Smooth muscle cell (in vitro differentiated cells): ENCODE data around the gene RXRG. TPM values are rescaled to one million over a fixed set of nuclear protein-coding genes. Genes with fewer than 3 reads are reported as not detected.

Source experiments
- DNase-seq: peaks from one replicate; lab custom pipeline; 2025; ENCODE audit not compliant: unreplicated experiment; lab: John Stamatoyannopoulos, UW
- H2AFZ ChIP-seq: fragments of 200-600 bp; sonication (generic); 2 replicates; pipeline ENCODE4 v1.6.0; 2016; ENCODE audit warnings: antibody characterized with exemption, low read depth, mild to moderate bottlenecking
- H3F3A ChIP-seq: fragments of 200-600 bp; sonication (generic); 2 replicates; pipeline ENCODE4 v1.6.0; 2017; ENCODE audit warnings: antibody characterized with exemption, low read depth
- H3K27ac ChIP-seq: fragments of 200-600 bp; sonication (generic); 2 replicates; pipeline ENCODE4 v1.5.1; 2016; ENCODE audit warnings: low read depth, mild to moderate bottlenecking
- H3K27me3 ChIP-seq: fragments of 200-600 bp; sonication (generic); 2 replicates; pipeline ENCODE4 v1.6.1; 2016; ENCODE audit warnings: low read depth, mild to moderate bottlenecking
- H3K36me3 ChIP-seq: fragments of 200-600 bp; sonication (generic); 2 replicates; pipeline ENCODE4 v1.5.1; 2016; ENCODE audit warnings: low read depth
- H3K4me1 ChIP-seq: fragments of 200-600 bp; sonication (generic); 2 replicates; pipeline ENCODE4 v1.5.1; 2016; ENCODE audit warnings: low read depth
- H3K4me2 ChIP-seq: fragments of 200-600 bp; sonication (generic); 2 replicates; pipeline ENCODE4 v1.6.0; 2016; ENCODE audit warnings: mild to moderate bottlenecking
- H3K4me3 ChIP-seq: fragments of 200-600 bp; sonication (generic); 2 replicates; pipeline ENCODE4 v1.5.1; 2016; ENCODE audit warnings: mild to moderate bottlenecking
- H3K79me2 ChIP-seq: fragments of 200-600 bp; sonication (generic); 2 replicates; pipeline ENCODE4 v1.6.0; 2016; ENCODE audit warnings: low read depth, mild to moderate bottlenecking
- H3K9ac ChIP-seq: fragments of 200-600 bp; sonication (generic); 2 replicates; pipeline ENCODE4 v1.6.0; 2016; ENCODE audit warnings: low read depth
- H3K9me3 ChIP-seq: fragments of 200-600 bp; sonication (generic); replicated peaks from 2 replicates; pipeline ENCODE4 v1.5.1; 2016; ENCODE audit warnings: low read depth
- H4K20me1 ChIP-seq: fragments of 200-600 bp; sonication (generic); 2 replicates; pipeline ENCODE4 v1.6.0; 2016; ENCODE audit warnings: low read depth
- CTCF ChIP-seq: fragments of 200-600 bp; sonication (generic); IDR thresholded peaks from 2 replicates; pipeline ENCODE4 v1.5.1; 2017; ENCODE audit warnings: borderline replicate concordance, mild to moderate bottlenecking, antibody characterized with exemption; ENCODE audit not compliant: insufficient read depth, poor library complexity, severe bottlenecking
- WGBS: methylation state at CpG from one replicate; pipeline ENCODE4 v1.1.7; 2016; ENCODE audit warnings: low lambda C conversion rate; 5-methylcytosine and 5-hydroxymethylcytosine counted together
- polyA plus RNA-seq: library from polyadenylated mRNA; unstranded; fragments of >200 nt; fragmentation: Nextera tagmentation; extraction: Ambion mirVana; gene quantifications from 2 replicates; pipeline ENCODE4 v1.2.1, GENCODE V29; 2016
- total RNA-seq: library from RNA; depleted of rRNA; stranded (reverse); fragments of >200 nt; gene quantifications from 2 replicates; pipeline ENCODE4 v1.2.3, GENCODE V29; 2014

RXRG gene
- total and polyA plus RNA-seq, 2 experiments from 2014 or later = 0.13 TPM; not detected in 1

GRCh38 chr1:165376041-165376810 is 68.7 kb downstream of the RXRG start:
- no peaks in the 10 kb centered on the region for H3K79me2 ChIP-seq
- no peaks in the 10 kb centered on the region for H4K20me1 ChIP-seq
- peaks cover 4% of the 10 kb centered on the region for H3K27me3 ChIP-seq
- no peaks in the 10 kb centered on the region for H3K36me3 ChIP-seq
- WGBS = 1% methylated on average over 38 of the region's 46 CpGs
- peak overlapping the region; percentile 22 for H3K9ac ChIP-seq
- H3K4me2 ChIP-seq = peak overlapping the region; percentile 96
- H2AFZ ChIP-seq = peak overlapping the region; percentile 94
- no peak for TF ChIP-seq CTCF
- H3K4me3 ChIP-seq = peak overlapping the region; percentile 50
- H3K4me1 ChIP-seq = peaks cover 10% of the 10 kb centered on the region
- H3K9me3 ChIP-seq = no peaks in the 10 kb centered on the region
- H3K27ac ChIP-seq = no peak overlapping the region
- H3F3A ChIP-seq = no peaks in the 10 kb centered on the region
- DNase-seq = peak; percentile 61

- Histone ChIP-seq H3K4me3 (peak overlapping the region; percentile 50), H2AFZ (peak overlapping the region; percentile 94), H3K4me1 (peaks cover 10% of the 10 kb centered on the region), H3K27me3 (peaks cover 4% of the 10 kb centered on the region), H3K4me2 (peak overlapping the region; percentile 96), H3K9ac (peak overlapping the region; percentile 22), H3K36me3 (no peaks in the 10 kb centered on the region), H3K79me2 (no peaks in the 10 kb centered on the region), H3F3A (no peaks in the 10 kb centered on the region), H3K9me3 (no peaks in the 10 kb centered on the region), H4K20me1 (no peaks in the 10 kb centered on the region), H3K27ac (no peak overlapping the region)
- TF ChIP-seq CTCF = no peak
- DNase-seq = no peak
- WGBS = 36% methylated on average over 7 of the region's 7 CpGs
These were observed 69.3 kb downstream of the RXRG start for GRCh38 chr1:165375623-165376022.

- no peak overlapping the region for H3K9ac ChIP-seq
- no peak for DNase-seq
- TF ChIP-seq CTCF = no peak
- WGBS = 50% methylated on average over 5 of the region's 5 CpGs
- no peaks in the 10 kb centered on the region for H3K79me2 ChIP-seq
- H3K4me3 ChIP-seq = no peak overlapping the region
- H3K4me1 ChIP-seq = peaks cover 10% of the 10 kb centered on the region
- no peak overlapping the region for H2AFZ ChIP-seq
- no peaks in the 10 kb centered on the region for H3F3A ChIP-seq
- H3K27me3 ChIP-seq = peaks cover 5% of the 10 kb centered on the region
- no peaks in the 10 kb centered on the region for H4K20me1 ChIP-seq
- H3K27ac ChIP-seq = no peak overlapping the region
- H3K36me3 ChIP-seq = no peaks in the 10 kb centered on the region
- H3K9me3 ChIP-seq = no peaks in the 10 kb centered on the region
- no peak overlapping the region for H3K4me2 ChIP-seq
These were observed 73.2 kb downstream of the RXRG start for GRCh38 chr1:165371588-165372225.
